HG02870 (cell line): Measurements from ENCODE around the gene IRF4.
A peak's percentile ranks its signal among the peaks of the same experiment; 100 is the strongest.

Experiments used
- ATAC-seq: cut with Tn5 transposase; IDR thresholded peaks from one replicate; pipeline ENCODE4 v1.9.1; 2021; ENCODE audit warnings: mild to moderate bottlenecking, moderate library complexity; ENCODE audit not compliant: unreplicated experiment

IRF4 gene

GRCh38 chr6:379410-380181 lies 12.0 kb upstream of the IRF4 start:
- ATAC-seq: peak; percentile 48

- ATAC-seq: no peak
Observed at GRCh38 chr6:380234-381218, 11.0 kb upstream of the IRF4 start.

- ATAC-seq: no peak
Observed at GRCh38 chr6:381742-382461, 9.7 kb upstream of the IRF4 start.

- no peak for ATAC-seq
Observed at GRCh38 chr6:382883-383810, 8.4 kb upstream of the IRF4 start.

GRCh38 chr6:383856-384255 lies 7.7 kb upstream of the IRF4 start:
- no peak for ATAC-seq

GRCh38 chr6:384898-385297 lies 6.7 kb upstream of the IRF4 start:
- ATAC-seq: no peak

GRCh38 chr6:385614-386013 lies 5.9 kb upstream of the IRF4 start:
- ATAC-seq: no peak

- ATAC-seq: no peak
Observed at GRCh38 chr6:386688-387266, 4.8 kb upstream of the IRF4 start.

GRCh38 chr6:387293-387741 lies 4.2 kb upstream of the IRF4 start:
- no peak for ATAC-seq

- no peak for ATAC-seq
Observed at GRCh38 chr6:388202-388903, 3.2 kb upstream of the IRF4 start.

- ATAC-seq: no peak
Observed at GRCh38 chr6:389143-389542, 2.4 kb upstream of the IRF4 start.

GRCh38 chr6:389622-390021 lies 1.9 kb upstream of the IRF4 start:
- ATAC-seq: no peak

GRCh38 chr6:390914-391558 lies 516 bp upstream of the IRF4 start:
- peak; percentile 10 for ATAC-seq

GRCh38 chr6:392441-393390 lies 1.2 kb downstream of the IRF4 start:
- ATAC-seq: no peak

- ATAC-seq: no peak
Observed at GRCh38 chr6:393391-394221, 2.1 kb downstream of the IRF4 start.

- no peak for ATAC-seq
Observed at GRCh38 chr6:394641-395289, 3.2 kb downstream of the IRF4 start.
